HG02981 (cell line): ENCODE measurements around the gene IQGAP3.

ENCODE experiments used
- ATAC-seq: cut with Tn5 transposase; IDR thresholded peaks from one replicate; pipeline ENCODE4 v1.9.1; 2021; ENCODE audit warnings: mild to moderate bottlenecking, moderate library complexity; ENCODE audit not compliant: unreplicated experiment

Gene IQGAP3

DNA sequence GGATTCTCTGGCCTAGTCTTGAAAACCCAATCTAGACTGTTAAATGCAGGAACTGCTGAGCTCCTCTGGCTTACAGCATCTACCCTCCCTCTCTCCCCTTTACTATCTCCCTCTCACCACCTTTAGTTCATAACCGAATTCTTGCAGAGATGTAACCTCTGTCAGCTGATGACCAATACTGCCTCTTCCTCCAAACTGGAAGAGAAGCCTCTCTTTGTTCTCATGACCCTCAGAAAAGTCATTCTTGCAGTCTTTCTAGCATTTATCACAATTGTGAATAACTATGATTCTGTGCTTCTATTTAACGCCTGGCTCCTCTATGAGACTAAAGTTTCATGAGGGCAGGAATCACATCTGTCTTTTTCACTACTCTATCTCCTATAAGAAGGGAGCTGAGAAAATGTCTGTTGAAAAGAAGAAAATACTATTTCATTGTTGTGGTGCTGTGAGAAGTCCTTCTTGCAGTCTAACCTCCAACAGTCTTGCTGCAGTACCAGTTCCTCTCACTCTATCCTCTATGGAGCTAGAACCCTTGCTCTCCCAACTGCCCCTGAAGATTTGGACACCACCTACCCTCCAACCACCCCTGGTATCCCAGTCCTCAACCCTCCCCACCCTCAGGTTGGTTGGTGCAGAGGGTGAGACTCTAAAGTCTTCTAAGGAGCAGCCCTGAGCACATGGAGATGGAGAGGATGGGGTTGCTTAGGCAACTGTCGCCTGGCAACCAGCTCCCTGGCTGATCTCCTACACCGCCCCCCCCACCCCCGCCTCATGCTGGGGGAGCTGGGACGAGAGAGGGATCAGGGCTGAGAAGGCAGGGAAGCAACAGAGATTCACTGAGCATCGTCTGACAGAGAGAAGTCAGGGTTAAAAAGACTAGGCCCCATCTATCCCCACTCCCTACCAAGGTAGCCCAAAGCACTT lies 85.7 kb downstream of the IQGAP3 start:
- no peak for ATAC-seq

DNA sequence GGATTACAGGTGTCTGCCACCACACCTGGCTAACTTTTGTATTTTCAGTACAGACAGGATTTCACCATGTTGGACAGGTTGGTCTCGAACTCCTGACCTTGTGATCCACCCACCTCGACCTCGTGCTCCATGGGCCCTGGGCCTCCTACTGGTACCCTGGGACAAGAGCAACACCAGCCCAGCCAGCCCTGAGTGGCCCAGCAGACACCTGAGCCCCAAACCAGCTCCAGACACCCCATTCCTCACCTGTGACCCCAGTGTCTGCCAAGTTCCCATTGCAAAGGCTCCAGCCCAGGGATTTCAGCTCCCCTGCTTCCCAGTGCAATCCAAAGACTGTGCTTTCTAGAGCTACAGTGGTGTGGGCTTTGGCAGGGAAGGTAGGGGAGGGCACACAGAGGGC lies 86.4 kb downstream of the IQGAP3 start:
- ATAC-seq = no peak

DNA sequence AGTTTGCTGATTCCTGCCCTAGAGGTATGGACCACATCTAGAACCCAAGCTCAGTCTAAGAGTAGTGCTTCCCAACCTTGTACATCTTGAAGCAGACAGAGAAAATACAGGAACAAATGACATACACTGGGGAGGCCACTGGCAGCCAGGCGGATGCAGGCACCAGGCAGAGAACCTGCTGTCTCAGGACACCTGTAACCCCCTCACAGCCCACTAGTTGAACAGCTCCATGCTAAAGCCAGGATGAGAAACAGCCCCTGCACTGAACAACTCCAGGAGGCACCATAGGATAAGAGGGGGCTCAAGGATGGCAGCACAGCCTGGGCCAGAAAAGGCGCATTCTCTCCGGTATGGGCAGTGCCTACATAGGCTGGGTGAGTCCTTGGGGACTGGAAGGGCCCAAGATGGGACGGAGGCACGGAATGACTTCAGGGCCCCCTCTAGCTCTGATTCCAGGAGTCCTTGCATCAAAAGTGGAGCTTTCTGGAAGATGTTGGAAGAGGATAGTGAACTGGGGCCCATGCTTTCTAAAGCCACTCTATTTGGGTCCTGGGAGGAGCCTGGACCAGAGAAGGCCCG lies 87.8 kb downstream of the IQGAP3 start:
- ATAC-seq = no peak

DNA sequence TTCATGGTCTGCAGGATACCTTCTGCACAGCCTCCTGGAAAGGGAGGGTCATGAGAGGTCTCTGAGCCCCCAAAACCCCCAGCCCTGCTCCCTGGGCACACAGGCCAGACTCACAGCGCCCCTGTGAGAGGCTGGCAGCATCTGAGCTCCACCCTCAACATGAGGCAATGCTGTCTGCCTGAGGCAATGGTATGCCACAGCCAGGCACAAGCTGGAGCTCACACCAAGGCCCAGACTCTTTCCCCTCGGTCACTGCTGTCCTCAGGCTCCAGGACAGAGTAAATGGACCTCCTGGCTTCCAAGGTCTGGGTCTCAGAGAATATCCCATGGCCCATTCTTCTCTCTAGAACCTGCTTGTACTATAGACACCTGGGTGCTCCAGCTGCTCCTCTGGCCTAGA lies 89.0 kb downstream of the IQGAP3 start:
- ATAC-seq = no peak

DNA sequence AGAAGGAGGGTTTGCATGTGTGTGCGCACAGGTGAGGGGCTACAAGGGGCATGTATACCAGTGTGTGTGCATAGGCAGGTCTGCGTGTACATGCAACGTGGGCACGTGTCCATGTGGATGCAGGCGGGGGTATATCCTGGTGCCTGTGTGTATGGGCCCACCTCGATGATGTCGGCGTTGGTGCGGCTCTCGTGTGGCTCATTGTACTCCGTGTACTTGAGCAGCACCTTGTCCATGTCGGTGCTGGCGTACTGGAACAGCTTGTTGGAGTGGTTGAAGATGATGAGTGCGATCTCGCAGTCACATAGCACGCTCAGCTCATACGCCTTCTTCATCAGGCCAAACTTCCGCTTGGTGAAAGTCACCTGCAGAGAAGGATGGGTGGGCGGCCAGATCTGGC lies 90.1 kb downstream of the IQGAP3 start:
- ATAC-seq = no peak

DNA sequence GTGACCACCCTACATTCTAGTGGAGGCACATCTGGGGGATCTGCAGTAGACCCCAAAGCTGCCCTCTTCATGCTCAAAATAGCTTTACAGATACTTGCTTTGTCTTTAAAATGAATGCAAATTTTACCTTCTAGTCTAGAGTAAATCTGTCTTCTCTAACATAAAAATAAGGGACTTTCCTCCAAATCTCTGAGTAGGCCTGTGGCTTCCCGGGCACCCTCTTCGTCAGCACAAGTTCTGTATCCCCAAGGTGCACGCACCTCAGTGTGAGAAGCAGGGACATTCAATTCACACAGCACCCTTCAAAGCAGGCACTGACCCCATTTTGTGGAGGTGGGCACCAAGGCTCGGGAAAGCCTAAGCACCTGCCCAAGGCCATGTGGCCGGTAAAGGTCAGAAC lies 90.8 kb downstream of the IQGAP3 start:
- no peak for ATAC-seq

DNA sequence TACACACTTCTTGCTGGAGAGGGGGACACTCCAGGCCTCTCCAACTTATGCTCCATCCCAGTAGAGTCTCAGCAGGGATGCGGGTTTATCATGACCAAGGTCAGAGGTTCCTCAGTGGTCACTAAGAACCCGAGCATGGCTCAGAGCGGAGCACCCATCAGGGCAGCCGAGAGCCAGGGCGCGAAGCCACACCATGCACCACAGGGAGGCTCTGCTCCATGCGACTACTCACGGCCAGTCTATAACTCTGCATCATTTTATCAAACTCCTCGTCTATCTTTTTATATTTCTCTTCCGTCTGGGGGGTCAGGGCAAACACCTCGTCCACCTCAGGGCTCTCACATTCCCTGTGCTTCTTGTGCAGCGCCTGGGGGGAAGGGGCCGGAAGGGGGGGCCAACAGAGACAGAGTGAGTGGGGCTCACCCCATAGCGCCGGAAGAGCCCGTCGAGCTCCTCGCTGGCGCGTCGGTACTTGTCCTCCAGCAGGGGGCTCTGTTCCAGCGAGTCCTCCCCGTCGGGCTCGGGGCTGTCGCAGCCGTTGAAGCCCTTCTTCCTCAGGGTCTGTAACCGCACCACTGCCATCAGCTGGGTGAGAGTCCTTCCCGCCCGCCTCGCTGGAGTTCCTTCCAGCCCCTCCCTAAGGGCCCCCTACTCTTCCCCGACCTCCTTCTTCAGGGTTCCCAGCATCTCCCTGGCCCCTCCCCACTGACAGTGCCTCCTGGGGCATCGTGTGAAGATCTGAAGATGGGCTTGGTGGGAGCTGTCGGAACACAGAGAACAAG lies 91.8 kb downstream of the IQGAP3 start:
- ATAC-seq = no peak

DNA sequence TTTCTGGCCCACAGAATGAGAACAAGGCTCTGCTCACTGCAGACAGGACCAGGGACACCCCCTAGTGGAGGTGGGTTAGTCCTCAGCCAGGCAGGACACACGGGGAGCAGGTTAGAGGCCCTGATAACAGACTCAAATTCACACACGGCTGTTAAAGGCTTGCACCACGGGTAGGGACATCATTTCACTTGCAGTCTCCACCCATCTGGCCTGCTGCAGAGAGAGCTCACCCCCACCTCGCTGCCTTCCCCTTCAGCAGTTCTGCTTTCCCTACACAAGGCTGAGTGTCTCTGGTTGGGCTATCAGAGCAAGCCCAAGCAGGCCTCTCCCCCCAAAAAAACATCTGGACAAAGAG lies 92.4 kb downstream of the IQGAP3 start:
- no peak for ATAC-seq

DNA sequence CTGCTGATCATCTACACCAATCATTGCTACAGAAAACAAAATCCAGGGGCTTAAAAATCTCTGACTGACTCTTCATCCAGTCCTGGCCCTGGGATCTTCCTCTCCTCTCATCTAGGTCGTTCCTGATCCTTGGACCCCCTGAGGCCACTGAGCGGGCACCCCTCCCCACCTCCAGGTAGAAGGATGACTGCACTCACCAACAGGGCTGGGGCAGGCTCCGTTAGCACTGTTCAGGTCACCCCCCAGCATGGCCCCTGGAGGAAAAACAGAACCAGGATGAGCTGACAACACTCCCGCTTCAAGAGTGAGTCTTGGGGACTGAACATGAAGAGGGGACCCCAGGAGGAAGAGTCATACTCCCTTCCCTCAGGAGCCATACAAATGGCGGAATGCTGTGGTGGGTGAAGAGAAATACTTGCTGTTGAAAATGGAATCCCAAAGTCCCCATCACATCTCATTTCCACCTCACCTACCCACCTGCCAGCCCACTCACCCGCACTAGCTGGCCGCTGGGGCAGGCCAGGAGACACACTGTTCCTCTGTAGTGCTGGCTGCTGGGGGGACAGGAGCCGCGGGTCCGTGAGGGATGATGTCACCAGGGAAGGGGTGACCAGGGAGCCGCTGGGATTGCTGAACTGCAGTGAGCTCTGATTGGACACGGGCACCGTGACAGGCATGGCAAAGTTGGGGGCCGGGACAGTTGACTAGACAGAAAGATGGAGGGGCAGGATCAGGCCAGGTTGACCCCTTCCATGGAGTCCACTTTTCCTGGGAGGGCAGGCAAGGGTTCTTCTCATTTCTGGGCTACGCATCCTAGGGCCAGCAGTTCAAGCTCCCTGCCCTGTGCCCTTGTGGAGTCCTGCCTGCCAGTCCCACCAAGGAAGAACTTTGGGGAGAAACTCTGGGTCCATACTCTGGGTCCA lies 93.0 kb downstream of the IQGAP3 start:
- no peak for ATAC-seq

DNA sequence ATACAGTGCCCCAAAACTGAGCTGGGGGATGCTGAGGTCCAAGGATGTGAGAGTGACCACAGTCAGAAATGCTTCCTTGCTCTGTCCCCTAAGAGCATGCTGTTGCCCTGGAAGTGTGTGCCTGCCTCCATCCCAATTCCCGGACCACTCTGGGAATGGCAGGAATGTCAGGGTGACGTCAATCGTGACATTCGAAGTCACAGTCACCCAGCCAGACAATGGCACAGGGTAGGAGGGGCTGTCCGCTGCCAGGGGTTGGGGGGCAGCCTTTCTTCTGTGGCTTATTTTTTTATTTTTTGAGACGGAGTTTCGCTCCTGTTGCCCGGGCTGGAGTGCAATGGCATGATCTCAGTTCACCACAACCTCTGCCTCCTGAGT lies 94.1 kb downstream of the IQGAP3 start:
- ATAC-seq = no peak

DNA sequence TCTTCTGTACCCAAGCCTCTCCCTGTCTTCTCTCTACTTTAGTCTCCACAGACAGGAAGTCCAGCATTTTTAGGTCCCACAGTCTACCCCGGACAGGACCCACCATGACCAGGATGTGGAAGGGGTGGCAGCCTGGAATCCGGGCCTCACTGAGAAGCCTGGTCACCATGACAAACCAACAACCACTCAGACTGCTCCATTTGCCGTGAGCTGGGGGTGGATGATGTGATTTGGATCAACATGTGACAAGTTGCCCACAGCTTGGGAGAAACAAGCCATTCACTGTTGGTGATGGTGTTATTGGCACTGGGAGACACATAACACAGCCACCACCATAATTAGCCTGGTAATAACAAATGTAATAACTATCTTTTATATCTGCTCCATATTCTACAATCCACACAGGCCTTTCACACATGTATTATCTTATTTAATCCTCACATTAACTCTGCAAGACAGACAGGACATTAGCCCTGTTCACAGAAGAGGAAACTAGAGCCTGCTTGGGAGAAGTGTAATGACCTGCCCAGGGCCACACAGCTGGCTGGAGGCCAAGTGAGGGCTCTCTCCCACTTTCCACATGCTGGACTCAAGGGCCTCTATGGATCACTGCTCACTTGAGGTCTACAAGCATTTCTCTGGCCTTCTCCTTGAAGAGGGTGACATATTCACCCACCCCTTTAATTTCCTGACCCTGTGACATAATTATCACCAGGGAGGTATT lies 94.7 kb downstream of the IQGAP3 start:
- ATAC-seq = no peak

DNA sequence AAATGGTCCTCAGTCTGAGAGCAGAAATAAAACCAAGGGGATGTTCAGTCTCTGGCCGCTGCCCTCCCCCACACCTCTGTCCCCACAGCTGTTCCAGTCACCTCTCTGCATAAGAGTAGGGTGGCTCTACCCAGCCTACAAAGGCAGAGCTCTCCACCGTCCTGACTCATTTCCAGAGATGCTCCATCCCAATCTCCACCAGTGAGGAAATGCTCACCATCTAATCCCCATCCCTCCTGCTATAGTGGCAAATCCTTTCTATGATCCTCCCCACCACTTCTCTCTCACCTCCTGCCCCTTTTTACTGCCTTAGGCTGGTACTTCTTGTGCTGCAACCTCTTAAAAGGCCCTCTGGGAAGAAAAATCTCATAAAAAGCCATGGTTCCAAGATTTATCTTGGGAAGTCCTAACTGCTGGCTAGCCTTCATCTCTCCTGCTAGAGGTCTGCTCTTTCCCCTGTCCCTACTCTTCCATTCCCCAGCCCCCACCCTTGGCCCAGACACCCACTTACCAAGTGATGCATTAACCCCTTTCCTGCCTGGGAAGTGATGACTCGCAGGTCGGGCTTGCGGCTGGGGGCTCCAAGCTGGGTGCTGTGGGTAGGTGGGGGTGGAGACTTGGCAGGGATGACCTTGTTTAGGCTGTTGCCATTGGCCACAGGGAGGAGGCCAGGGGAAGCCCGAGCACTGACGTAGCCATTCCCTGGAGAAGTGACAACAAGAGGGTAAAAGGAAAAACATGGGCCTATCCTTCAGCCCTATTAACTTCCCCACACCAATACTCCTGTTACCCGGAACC lies 95.7 kb downstream of the IQGAP3 start:
- no peak for ATAC-seq

DNA sequence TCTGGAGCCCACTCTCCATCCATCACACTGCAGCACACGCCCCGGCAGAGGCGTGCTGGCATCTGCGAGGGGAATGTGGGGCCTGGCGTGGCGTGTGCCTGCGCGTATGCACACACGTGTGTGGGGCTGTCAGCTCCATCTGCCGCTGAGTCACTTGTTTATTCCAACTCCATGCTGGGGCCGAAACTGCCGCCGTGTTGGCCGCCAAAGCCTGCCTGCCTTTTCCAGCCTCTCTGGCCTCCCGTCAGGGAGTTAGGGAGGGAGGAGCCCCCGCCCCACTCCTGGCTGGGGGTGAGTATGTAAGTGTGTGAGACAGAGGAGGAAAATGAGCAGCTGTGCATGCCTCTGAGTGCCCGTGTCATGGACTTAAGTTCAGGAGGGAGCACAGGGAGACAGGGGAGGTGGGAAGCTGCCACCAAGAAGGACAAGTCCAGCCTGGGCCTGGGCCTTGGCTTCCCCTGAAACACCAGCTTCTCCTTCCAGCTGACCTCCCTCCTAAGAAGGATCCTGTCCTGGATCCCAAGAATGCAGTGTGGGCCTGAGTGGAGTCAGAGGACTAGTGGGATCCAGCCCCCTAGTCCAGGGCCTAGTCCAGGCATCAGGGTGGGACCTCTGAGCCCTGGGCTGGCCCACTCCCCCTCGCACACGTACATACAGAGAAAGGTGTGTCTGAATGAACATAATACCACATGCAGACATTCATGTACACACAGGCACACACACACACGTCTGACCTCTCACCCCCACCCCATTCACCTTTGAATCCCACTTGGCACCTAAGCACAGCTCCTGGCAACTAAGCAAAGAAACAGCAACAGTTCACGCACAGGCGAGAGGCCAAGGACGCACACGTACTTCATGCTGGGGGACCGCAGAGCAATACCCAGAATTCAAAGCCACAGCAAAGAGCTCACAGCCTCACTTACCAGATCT lies 96.5 kb downstream of the IQGAP3 start:
- no peak for ATAC-seq
